Measurements from ENCODE around the gene LGALS13. TPM values are rescaled to one million over a fixed set of nuclear protein-coding genes. Genes with fewer than 3 reads are reported as not detected.
"Not testable (repeated sequence)": the region's sequence is repeated elsewhere in the genome, so short reads cannot be mapped to it uniquely, and the experiment has no call there.

LGALS13 gene
- total RNA-seq, 2 donors from 2014 or later = not detected

DNA sequence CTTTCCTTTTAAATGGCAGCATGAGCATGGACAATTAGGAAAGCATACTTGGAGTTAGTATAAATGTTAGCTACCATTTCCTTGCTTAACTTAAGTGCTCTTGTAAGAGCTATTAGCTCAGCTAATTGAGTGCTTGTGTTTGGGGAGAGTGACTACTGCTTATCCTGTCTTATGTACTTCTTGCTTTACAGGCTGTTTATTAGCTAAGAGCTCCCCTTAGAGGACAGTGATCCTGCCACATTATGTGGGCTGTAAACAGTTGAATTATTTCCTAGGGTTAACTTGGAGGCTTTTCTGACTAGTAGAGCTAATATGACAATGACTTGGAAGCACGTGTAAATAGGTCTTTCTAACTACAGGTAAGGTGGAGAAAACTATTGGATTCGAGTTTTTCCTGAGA is 25.3 kb downstream of the LGALS13 start:
- not testable (repeated sequence) for H3K9me3 Mint-ChIP-seq; H3K9ac ChIP-seq (ENCODE audit: extremely low read depth, low read length, poor library complexity, severe bottlenecking); H3K4me1 Mint-ChIP-seq; H3K4me1 ChIP-seq (ENCODE audit: control insufficient read depth, insufficient read depth, low read length); H3K36me3 Mint-ChIP-seq (ENCODE audit: low read depth); H3K36me3 ChIP-seq (ENCODE audit: control insufficient read depth, insufficient read depth, low read length); H3K27me3 ChIP-seq (ENCODE audit: control insufficient read depth, insufficient read depth, low read length, poor library complexity, severe bottlenecking); H3K9me3 ChIP-seq (ENCODE audit: control insufficient read depth, low read length); H3K27ac ChIP-seq (ENCODE audit: low read depth, low read length); H3K27ac Mint-ChIP-seq; H3K4me3 Mint-ChIP-seq; H3K4me3 ChIP-seq (ENCODE audit: low read length); DNase-seq; H3K27me3 Mint-ChIP-seq (ENCODE audit: insufficient read depth)
- WGBS, 2 experiments (ENCODE audit: insufficient coverage in 1 of 2, insufficient read length in 1 of 2) = 55% methylated on average over 2 of the region's 2 CpGs; no CpG with 5 or more reads in 1 of the 2 experiments
- TF ChIP-seq, protein P1, sequence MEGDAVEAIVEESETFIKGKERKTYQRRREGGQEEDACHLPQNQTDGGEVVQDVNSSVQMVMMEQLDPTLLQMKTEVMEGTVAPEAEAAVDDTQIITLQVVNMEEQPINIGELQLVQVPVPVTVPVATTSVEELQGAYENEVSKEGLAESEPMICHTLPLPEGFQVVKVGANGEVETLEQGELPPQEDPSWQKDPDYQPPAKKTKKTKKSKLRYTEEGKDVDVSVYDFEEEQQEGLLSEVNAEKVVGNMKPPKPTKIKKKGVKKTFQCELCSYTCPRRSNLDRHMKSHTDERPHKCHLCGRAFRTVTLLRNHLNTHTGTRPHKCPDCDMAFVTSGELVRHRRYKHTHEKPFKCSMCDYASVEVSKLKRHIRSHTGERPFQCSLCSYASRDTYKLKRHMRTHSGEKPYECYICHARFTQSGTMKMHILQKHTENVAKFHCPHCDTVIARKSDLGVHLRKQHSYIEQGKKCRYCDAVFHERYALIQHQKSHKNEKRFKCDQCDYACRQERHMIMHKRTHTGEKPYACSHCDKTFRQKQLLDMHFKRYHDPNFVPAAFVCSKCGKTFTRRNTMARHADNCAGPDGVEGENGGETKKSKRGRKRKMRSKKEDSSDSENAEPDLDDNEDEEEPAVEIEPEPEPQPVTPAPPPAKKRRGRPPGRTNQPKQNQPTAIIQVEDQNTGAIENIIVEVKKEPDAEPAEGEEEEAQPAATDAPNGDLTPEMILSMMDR (conservative IDR thresholded peaks at IDR 0.05) = peak; percentile 36

DNA sequence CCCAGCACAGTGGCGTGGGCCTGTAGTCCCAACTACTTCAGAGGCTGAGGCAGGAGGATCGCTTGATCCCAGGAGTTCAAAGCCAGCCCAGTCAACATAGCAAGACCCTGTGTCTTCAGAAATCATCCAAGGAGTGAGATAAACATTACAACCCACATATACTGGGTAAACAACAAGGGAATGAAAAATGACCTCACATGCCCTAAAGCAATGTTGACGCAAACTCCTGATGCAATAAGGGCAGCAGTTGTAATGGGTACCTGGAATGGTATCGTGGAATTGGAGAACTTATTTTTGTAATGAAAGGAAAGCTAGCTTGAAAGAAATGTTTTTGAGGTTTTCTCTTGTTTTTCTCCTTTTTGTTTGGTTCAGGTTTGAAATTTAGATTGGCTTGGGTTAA is 28.9 kb downstream of the LGALS13 start:
- Mint-ChIP-seq H3K36me3 (ENCODE audit: low read depth) (no peaks in the 10 kb centered on the region), H3K27ac (no peak overlapping the region), H3K9me3 (no peaks in the 10 kb centered on the region), H3K27me3 (ENCODE audit: insufficient read depth) (peaks cover 7% of the 10 kb centered on the region), H3K4me3 (no peak overlapping the region), H3K4me1 (no peaks in the 10 kb centered on the region)
- Histone ChIP-seq H3K27ac (ENCODE audit: low read depth, low read length) (no peak overlapping the region), H3K27me3 (ENCODE audit: control insufficient read depth, insufficient read depth, low read length, poor library complexity, severe bottlenecking) (peaks cover 3% of the 10 kb centered on the region), H3K4me3 (ENCODE audit: low read length) (no peak overlapping the region), H3K4me1 (ENCODE audit: control insufficient read depth, insufficient read depth, low read length) (no peaks in the 10 kb centered on the region), H3K9ac (ENCODE audit: extremely low read depth, low read length, poor library complexity, severe bottlenecking) (no peak overlapping the region), H3K36me3 (ENCODE audit: control insufficient read depth, insufficient read depth, low read length) (no peaks in the 10 kb centered on the region), H3K9me3 (ENCODE audit: control insufficient read depth, low read length) (no peaks in the 10 kb centered on the region)
- DNase-seq = no peak
- 87 to 94% methylated on average over 4 of the region's 4 CpGs for WGBS, 2 experiments (ENCODE audit: insufficient coverage in 1 of 2, insufficient read length in 1 of 2)
- TF ChIP-seq, protein P1 (conservative IDR thresholded peaks at IDR 0.05) = no peak

DNA sequence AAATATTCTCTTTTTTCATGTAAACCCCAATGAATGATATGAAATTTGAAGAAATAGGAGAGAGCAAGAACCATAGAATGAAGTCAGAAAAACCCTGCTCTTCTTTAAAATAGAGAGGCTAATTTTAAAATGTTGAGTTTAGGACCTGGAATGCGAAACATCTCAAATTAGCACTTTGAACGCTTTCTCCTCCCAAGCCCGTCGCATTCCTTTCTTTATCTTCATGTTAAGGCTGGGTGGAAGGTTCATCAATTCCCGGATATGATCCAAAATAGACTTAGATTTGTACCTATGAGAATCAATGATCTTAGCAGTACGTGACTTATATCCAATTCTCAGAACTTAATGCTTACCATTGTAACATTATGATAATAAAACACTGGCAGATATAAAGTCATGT is 29.3 kb downstream of the LGALS13 start:
- Histone ChIP-seq H3K4me1 (ENCODE audit: control insufficient read depth, insufficient read depth, low read length) (no peaks in the 10 kb centered on the region), H3K9me3 (ENCODE audit: control insufficient read depth, low read length) (no peaks in the 10 kb centered on the region), H3K36me3 (ENCODE audit: control insufficient read depth, insufficient read depth, low read length) (no peaks in the 10 kb centered on the region), H3K27ac (ENCODE audit: low read depth, low read length) (no peak overlapping the region), H3K4me3 (ENCODE audit: low read length) (no peak overlapping the region), H3K9ac (ENCODE audit: extremely low read depth, low read length, poor library complexity, severe bottlenecking) (no peak overlapping the region), H3K27me3 (ENCODE audit: control insufficient read depth, insufficient read depth, low read length, poor library complexity, severe bottlenecking) (peaks cover 8% of the 10 kb centered on the region)
- DNase-seq = no peak
- TF ChIP-seq, protein P1 (conservative IDR thresholded peaks at IDR 0.05) = no peak
- WGBS, 2 experiments (ENCODE audit: insufficient coverage in 1 of 2, insufficient read length in 1 of 2) = 50 to 66% methylated on average over 2 to 4 of the region's 6 CpGs
- Mint-ChIP-seq H3K4me1 (no peaks in the 10 kb centered on the region), H3K27me3 (ENCODE audit: insufficient read depth) (peaks cover 7% of the 10 kb centered on the region), H3K27ac (no peak overlapping the region), H3K36me3 (ENCODE audit: low read depth) (no peaks in the 10 kb centered on the region), H3K9me3 (no peaks in the 10 kb centered on the region), H3K4me3 (no peak overlapping the region)
